Transverse colon (tissue), 4 donors: ENCODE results near the gene JMJD1C. TPM values are rescaled to one million over a fixed set of nuclear protein-coding genes. Genes with fewer than 3 reads are reported as not detected.
"Not testable (repeated sequence)": the region's sequence is repeated elsewhere in the genome, so short reads cannot be mapped to it uniquely, and the experiment has no call there.

ENCODE experiments used
- DNase-seq: peaks from one replicate; pipeline ENCODE4 v3.0.0-alpha.2; 2019
- H3K27ac ChIP-seq, 4 donors: fragments of 200-600 bp; sonication (generic); 2 replicates each; pipeline ENCODE4 v1.5.1; 2016 to 2018; ENCODE audit warnings: inconsistent platforms in 4 of 4
- H3K27me3 ChIP-seq: fragments of 200-600 bp; sonication (generic); 2 replicates; pipeline ENCODE4 v1.5.1; 2017; ENCODE audit warnings: inconsistent platforms
- H3K36me3 ChIP-seq, 4 donors: fragments of 200-600 bp; sonication (generic); 2 replicates each; pipeline ENCODE4 v1.5.1; 2017 to 2019; ENCODE audit warnings: inconsistent platforms in 4 of 4
- H3K4me1 ChIP-seq, 4 donors: fragments of 200-600 bp; sonication (generic); 2 replicates each; pipeline ENCODE4 v1.5.1; 2017 to 2020; ENCODE audit warnings: inconsistent platforms in 4 of 4
- H3K4me3 ChIP-seq, 4 donors: fragments of 200-600 bp; sonication (generic); 1 replicate in 1 of 4; 2 replicates in 3 of 4; pipeline versions ENCODE4 v1.5.1 to v1.6.1; 2017 to 2019; ENCODE audit warnings: inconsistent platforms in 4 of 4
- H3K9me3 ChIP-seq, 2 donors: fragments of 200-600 bp; sonication (generic); 2 replicates each; pipeline ENCODE4 v1.5.1; 2017 to 2019; ENCODE audit warnings: inconsistent platforms in 2 of 2
- CTCF ChIP-seq, 5 experiments: fragments of 200-600 bp in 3 of 5; fragments of 450-650 bp in 2 of 5; sonication (generic) in 3 of 5; IDR thresholded peaks; 1 replicate in 2 of 5; 2 replicates in 3 of 5; pipeline ENCODE4 v1.5.1; 2016 to 2017; ENCODE audit warnings: antibody characterized with exemption in 5 of 5, inconsistent platforms in 3 of 5, mild to moderate bottlenecking in 2 of 5, moderate library complexity in 1 of 5
- EP300 ChIP-seq: sonication (generic); formaldehyde crosslinking; IDR thresholded peaks from one replicate; pipeline ENCODE4 v1.6.1; 2017; ENCODE audit warnings: antibody characterized with exemption, low read depth
- POLR2A ChIP-seq: fragments of 450-650 bp; IDR thresholded peaks from one replicate; pipeline ENCODE4 v1.6.1; 2016; ENCODE audit warnings: antibody characterized with exemption, mild to moderate bottlenecking, moderate library complexity
- POLR2AphosphoS5 ChIP-seq, 3 donors: sonication (generic); formaldehyde crosslinking; IDR thresholded peaks; one replicate each; pipeline ENCODE4 v1.6.1; 2016; ENCODE audit warnings: antibody characterized with exemption in 3 of 3
- WGBS, 2 donors: methylation state at CpG; one replicate each; pipeline ENCODE4 v1.1.5; 2018; ENCODE audit warnings: low coverage in 1 of 2; 5-methylcytosine and 5-hydroxymethylcytosine counted together
- in situ Hi-C, 4 donors: fragments of 200-750 bp; cut with MboI; loops; one replicate each; pipeline versions ENCODE4 v1.15.0 to v1.15.1; 2017; ENCODE audit warnings: low sequenced_read_pairs in 3 of 4, low pct_ligation_motif_present in 1 of 4, low pct_unique_long_range_greater_than_20kb in 1 of 4
- intact Hi-C: fragments of 100-400 bp; cut with DNase I; formaldehyde crosslinking; loops from one replicate; pipeline ENCODE4 v1.15.1; 2023; ENCODE audit warnings: low total_unique reads
- total RNA-seq, 4 donors: library from RNA; depleted of rRNA; stranded (reverse); fragments of >200 nt; gene quantifications; one replicate each; pipeline ENCODE4 v1.1.0, GENCODE V29; 2016

Gene JMJD1C
- total RNA-seq, 4 donors from 2014 or later = 56.7 to 128 (median 78.9) TPM

- in situ Hi-C loops = loop anchor here in 2 of 4 donors (25.0 kb wide), 1 partner anchor 344 kb away; the partner anchor contains the start of genes ADO (in 2 of the 2) and EGR2 (in 2 of the 2)
Measured at GRCh38 chr10:63156236-63156635, 309.5 kb downstream of the JMJD1C start.

GRCh38 chr10:63155388-63156020 lies 310.3 kb downstream of the JMJD1C start:
- TF ChIP-seq POLR2A (no peak), EP300 (no peak), POLR2AphosphoS5 (IDR thresholded peaks at IDR 0.05) (no peak), CTCF (IDR thresholded peaks at IDR 0.05) (no peak)
- in situ Hi-C loops (loop anchor here in 2 of 4 donors (25.0 kb wide), 1 partner anchor 343 kb away; the partner anchor contains the start of genes ADO (in 2 of the 2) and EGR2 (in 2 of the 2)), intact Hi-C loops (loop anchor here (5.0 to 10.0 kb wide), 3 partner anchors 351 to 718 kb away; partner anchors contain the start of gene ADO)
- no peaks in the 10 kb centered on the region for H3K27me3 ChIP-seq
- H3K36me3 ChIP-seq = peaks cover 0 to 8% (median 3%) of the 10 kb centered on the region in 4 donors
- 70 to 84% methylated on average over 5 to 8 of the region's 8 CpGs for whole genome bisulfite sequencing, 2 donors
- H3K9me3 ChIP-seq = no peaks in the 10 kb centered on the region
- H3K4me3 ChIP-seq = no peak overlapping the region
- DNase-seq = no peak
- peak overlapping the region; percentile 71 to 82 (median 78) for H3K27ac ChIP-seq
- peaks cover 16 to 30% (median 18%) of the 10 kb centered on the region in 4 donors for H3K4me1 ChIP-seq

More at GRCh38 chr10:63156236-63156635, 309.5 kb downstream of the JMJD1C start:
- peak overlapping the region; percentile 5 to 82 (median 76) for H3K27ac ChIP-seq
- H3K27me3 ChIP-seq = no peaks in the 10 kb centered on the region
- intact Hi-C loops = loop anchor here (5.0 to 10.0 kb wide), 3 partner anchors 351 to 719 kb away; partner anchors contain the start of gene ADO
- no peak for DNase-seq
- H3K9me3 ChIP-seq = no peaks in the 10 kb centered on the region
- no peak overlapping the region for H3K4me3 ChIP-seq
- peaks cover 16 to 30% (median 18%) of the 10 kb centered on the region in 4 donors for H3K4me1 ChIP-seq
- 55% methylated on average over 2 of the region's 2 CpGs; no CpG with 5 or more reads in 1 of the 2 donors for WGBS, 2 donors
- TF ChIP-seq POLR2A = no peak
- TF ChIP-seq CTCF (IDR thresholded peaks at IDR 0.05) = no peak
- TF ChIP-seq EP300 = no peak
- TF ChIP-seq POLR2AphosphoS5 (IDR thresholded peaks at IDR 0.05) = peak in 2 of 3 donors; percentile 40 to 62
- peaks cover 0 to 8% (median 3%) of the 10 kb centered on the region in 4 donors for H3K36me3 ChIP-seq

GRCh38 chr10:63154546-63155387 lies 311.0 kb downstream of the JMJD1C start:
- Histone ChIP-seq H3K9me3 (no peaks in the 10 kb centered on the region), H3K4me3 (no peak overlapping the region), H3K27ac (peak overlapping the region; percentile 71 to 82 (median 78)), H3K4me1 (peaks cover 16 to 30% (median 18%) of the 10 kb centered on the region in 4 donors), H3K36me3 (peaks cover 0 to 8% (median 3%) of the 10 kb centered on the region in 4 donors), H3K27me3 (no peaks in the 10 kb centered on the region)
- no peak for DNase-seq
- TF ChIP-seq POLR2AphosphoS5 (IDR thresholded peaks at IDR 0.05) = no peak
- TF ChIP-seq CTCF (IDR thresholded peaks at IDR 0.05) = no peak
- no peak for TF ChIP-seq POLR2A
- TF ChIP-seq EP300 = no peak
- in situ Hi-C loops = loop anchor here in 2 of 4 donors (25.0 kb wide), 1 partner anchor 342 kb away; the partner anchor contains the start of genes ADO (in 2 of the 2) and EGR2 (in 2 of the 2)
- 49 to 65% methylated on average over 6 of the region's 6 CpGs for WGBS, 2 donors
- intact Hi-C loops = loop anchor here (5.0 to 10.0 kb wide), 3 partner anchors 350 to 717 kb away; partner anchors contain the start of gene ADO

GRCh38 chr10:63153868-63154545 lies 311.8 kb downstream of the JMJD1C start:
- intact Hi-C loops = loop anchor here (10.0 kb wide), 1 partner anchor 349 kb away; the partner anchor contains the start of gene ADO

More at GRCh38 chr10:63153868-63154545, 311.8 kb downstream of the JMJD1C start:
- peaks cover 16 to 30% (median 18%) of the 10 kb centered on the region in 4 donors for H3K4me1 ChIP-seq
- in situ Hi-C loops = loop anchor here in 2 of 4 donors (25.0 kb wide), 1 partner anchor 342 kb away; the partner anchor contains the start of genes ADO (in 2 of the 2) and EGR2 (in 2 of the 2)
- not testable (repeated sequence) for DNase-seq, H3K9me3 ChIP-seq, H3K4me3 ChIP-seq, H3K36me3 ChIP-seq, H3K27me3 ChIP-seq
- peak overlapping the region; percentile 43 to 81 (median 74) for H3K27ac ChIP-seq
- WGBS, 2 donors = 84 to 86% methylated on average over 9 of the region's 9 CpGs
